HG03175 (cell line): ENCODE results near the gene RIPOR1.
"Not testable (repeated sequence)": the region's sequence is repeated elsewhere in the genome, so short reads cannot be mapped to it uniquely, and the experiment has no call there.

Experiments used
- ATAC-seq: cut with Tn5 transposase; IDR thresholded peaks from one replicate; pipeline ENCODE4 v1.9.1; 2021; ENCODE audit warnings: mild to moderate bottlenecking, moderate library complexity; ENCODE audit not compliant: unreplicated experiment

Gene RIPOR1

GRCh38 chr16:67528222-67528869 is at the start of gene RIPOR1:
TSS of gene RIPOR1 (plus strand) at chr16:67528829. CDS start at chr16:67538447, 9,618 bp downstream.
- peak; percentile 30 for ATAC-seq

- ATAC-seq: peak; percentile 94
Measured at GRCh38 chr16:67480833-67481560, 47.6 kb upstream of the RIPOR1 start, which contains the start of gene ATP6V0D1. TSS of gene ATP6V0D1 (minus strand) at chr16:67481157. CDS start at chr16:67481086, 71 bp downstream.

- ATAC-seq: no peak
Measured at GRCh38 chr16:67481561-67482232, 46.9 kb upstream of the RIPOR1 start.

- no peak for ATAC-seq
Measured at GRCh38 chr16:67482233-67482924, 46.2 kb upstream of the RIPOR1 start.

GRCh38 chr16:67483150-67483549 is 45.5 kb upstream of the RIPOR1 start, which contains the start of gene AGRP:
TSS of gene AGRP (minus strand) at chr16:67483547. CDS start at chr16:67483398, 149 bp downstream.
- ATAC-seq: no peak

- ATAC-seq: no peak
Measured at GRCh38 chr16:67483731-67484525, 44.7 kb upstream of the RIPOR1 start.

GRCh38 chr16:67486805-67487204 is 41.8 kb upstream of the RIPOR1 start:
- no peak for ATAC-seq

- ATAC-seq: not testable (repeated sequence)
Measured at GRCh38 chr16:67487561-67487960, 41.1 kb upstream of the RIPOR1 start.

- ATAC-seq: no peak
Measured at GRCh38 chr16:67489401-67490083, 39.1 kb upstream of the RIPOR1 start.

GRCh38 chr16:67490335-67491096 is 38.1 kb upstream of the RIPOR1 start:
- no peak for ATAC-seq

- ATAC-seq: no peak
Measured at GRCh38 chr16:67499106-67499505, 29.5 kb upstream of the RIPOR1 start.

- no peak for ATAC-seq
Measured at GRCh38 chr16:67504031-67505021, 24.3 kb upstream of the RIPOR1 start.

GRCh38 chr16:67506468-67506867 is 22.2 kb upstream of the RIPOR1 start:
- no peak for ATAC-seq

- ATAC-seq: no peak
Measured at GRCh38 chr16:67509016-67509415, 19.6 kb upstream of the RIPOR1 start.

GRCh38 chr16:67513892-67514291 is 14.7 kb upstream of the RIPOR1 start:
- not testable (repeated sequence) for ATAC-seq

- ATAC-seq: peak; percentile 65
Measured at GRCh38 chr16:67514382-67514828, 14.2 kb upstream of the RIPOR1 start.

GRCh38 chr16:67516296-67517154 is 12.1 kb upstream of the RIPOR1 start:
- ATAC-seq: no peak
